ENCODE measurements around the gene AGXT2.
"Not testable (repeated sequence)": the region's sequence is repeated elsewhere in the genome, so short reads cannot be mapped to it uniquely, and the experiment has no call there.

Gene AGXT2

DNA sequence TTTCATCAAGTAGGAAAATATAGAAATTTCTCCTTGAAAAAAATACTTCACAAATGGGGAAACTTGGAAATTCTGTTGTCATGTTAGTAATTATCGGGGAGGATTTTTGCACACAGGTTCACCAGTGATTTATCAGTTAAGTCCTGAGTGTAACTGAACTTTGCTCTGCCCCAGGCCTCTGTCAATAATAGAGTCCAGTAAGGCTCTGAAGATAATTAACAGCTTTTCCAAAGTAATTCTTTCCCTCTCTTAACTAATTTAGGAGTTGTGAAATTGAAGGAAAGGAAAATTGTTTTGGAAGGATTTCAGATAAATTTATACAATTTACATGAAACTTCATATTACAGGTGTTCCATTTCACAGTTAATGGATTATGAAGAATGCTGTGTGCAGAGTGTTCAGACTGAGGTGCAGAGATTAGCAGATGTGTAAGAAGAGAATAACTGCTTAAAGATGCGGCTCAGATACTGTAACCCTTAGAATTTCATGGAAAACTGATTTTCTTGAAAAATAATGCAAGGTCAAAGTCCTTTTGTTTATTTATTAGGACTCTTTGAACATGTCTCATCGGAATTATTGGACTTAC, 2.9 kb upstream of the AGXT2 start:
- DNase-seq, result no peak

DNA sequence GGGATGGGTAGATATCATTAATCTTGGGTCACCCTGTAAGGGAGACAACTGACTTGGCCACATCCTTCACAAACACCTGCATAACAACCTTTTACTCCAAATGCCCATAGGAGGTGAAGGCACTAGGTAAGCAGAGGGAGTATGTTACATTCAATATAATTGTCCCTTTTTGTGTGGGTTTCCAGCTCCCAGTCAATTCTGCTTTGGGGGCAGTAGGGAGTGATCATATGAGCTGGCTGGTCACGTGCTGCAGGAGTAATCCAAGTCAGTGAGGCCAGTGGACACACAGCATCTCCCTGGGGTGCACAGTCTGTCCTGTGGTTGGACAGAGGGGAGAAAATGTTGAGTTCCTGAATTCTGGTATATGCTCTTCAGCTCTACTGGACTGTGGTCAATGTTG, 1.2 kb upstream of the AGXT2 start:
- DNase-seq, result no peak

DNA sequence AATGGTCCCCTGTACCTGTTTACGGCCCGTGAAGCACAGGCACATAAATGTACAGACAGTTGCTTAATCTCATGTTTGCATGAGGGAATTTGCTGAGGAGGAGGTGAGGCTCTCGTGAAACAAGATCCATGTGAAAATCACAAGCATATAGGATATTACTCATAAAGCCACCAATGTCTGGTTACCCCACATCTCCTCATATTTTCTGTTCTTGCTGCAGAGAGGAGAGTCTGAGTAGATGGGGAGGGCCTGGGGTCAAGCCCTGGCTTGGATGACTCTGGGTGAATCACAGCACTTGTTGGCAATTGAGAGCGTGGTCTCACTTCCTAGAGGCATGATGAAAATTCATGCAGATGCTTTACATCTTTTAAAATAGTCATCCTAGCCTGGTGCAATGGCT, 975 bp downstream of the AGXT2 start:
- DNase-seq, result no peak

DNA sequence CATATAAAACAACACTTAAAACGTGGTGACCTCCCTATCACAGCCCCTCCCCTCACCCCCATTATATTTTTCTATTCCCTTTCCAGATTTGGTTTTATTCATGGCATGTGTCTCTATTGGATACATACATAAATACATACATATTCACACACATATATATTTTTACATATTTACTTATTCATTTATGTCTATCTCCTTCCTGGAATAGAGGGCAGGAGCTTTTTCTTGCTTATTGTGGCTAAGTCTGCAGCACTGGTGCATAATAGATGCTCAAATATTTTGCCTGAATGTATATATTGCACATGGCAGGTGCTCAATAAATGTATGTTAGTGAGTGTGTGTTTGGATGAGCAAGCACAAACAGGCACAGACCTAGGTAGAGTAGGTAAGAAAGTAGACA, 2.5 kb downstream of the AGXT2 start:
- DNase-seq, result no peak

GRCh38 chr5:35044649-35045048, 3.1 kb downstream of the AGXT2 start:
- no peak for DNase-seq

- DNase-seq, result no peak
These were observed 5.0 kb downstream of the AGXT2 start for GRCh38 chr5:35042781-35043180.

DNA sequence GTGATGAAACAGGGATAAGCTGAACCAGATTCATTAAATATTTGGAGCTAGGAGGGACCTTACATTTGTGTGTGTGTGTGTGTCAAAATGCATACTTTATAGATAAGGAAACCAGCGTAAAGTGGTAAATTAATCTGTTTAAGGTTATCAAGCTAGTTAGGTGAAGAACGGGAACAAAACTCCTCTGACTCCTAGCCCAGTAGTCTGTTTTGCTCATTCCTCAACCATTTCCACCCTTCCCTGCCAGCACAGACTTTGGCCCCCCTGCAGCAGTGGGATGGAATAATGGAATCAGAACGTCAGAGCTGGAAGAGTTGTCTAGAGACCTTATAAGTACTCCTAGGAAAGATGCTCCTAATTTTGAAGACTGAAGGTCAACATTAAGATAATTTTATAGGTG, 6.5 kb downstream of the AGXT2 start:
- DNase-seq, result no peak

DNA sequence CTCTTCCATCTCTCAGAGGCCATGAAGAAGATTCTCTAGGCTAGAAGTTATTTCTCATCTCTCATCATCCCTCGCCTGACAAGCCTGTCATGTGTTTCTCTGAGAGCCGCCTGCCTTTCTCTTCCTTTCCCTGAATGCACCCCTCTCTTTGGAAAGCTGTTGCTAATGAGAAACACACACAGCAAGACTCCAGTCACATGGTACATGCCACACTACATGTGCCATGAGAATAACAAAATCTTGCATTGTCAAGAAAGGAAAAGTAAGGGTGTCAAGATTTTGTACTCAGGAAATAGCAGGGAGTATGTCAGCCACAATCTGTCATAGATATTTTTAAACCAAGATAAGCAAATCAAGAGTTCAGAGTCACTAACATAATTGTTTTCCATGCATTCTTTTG, 8.9 kb downstream of the AGXT2 start:
- DNase-seq, result no peak

DNA sequence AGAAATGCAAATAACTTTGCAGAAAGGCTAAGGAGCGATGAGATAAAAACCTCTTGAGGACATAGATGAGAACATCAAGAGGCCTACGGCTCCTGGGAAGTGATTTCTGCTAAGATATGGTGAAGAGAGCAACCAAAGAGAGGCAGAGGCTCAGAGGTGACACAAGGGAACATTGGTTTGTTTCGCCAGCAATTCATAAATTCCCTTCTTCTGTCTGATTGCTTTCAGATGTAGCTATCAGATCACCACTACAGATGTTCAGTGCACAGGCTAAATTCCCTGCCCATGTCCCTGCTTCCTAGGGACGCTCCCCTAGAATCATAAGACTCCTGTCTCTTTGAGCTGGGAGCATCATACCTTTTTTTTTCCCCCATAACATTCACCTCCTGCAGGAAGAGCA, 11.2 kb downstream of the AGXT2 start:
- no peak for DNase-seq

DNA sequence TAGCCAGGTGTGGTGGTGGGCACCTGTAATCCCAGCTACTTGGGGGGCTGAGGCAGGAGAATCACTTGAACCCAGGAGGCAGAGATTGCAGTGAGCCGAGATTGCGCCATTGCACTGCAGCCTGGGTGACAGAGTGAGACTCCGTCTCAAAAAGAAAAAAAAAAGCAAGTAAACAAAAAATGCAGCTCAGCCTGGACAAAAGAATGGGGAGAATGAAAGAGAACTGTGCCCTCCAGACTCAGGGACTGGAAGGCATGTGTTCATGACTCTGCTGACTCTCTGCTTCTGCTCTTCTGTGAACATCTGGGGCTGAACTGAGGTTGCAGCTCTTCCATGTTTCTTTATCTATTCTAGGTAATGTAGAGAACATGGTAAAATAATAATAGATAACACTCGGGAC, 11.8 kb downstream of the AGXT2 start:
- DNase-seq, result not testable (repeated sequence)

- DNase-seq, result no peak
These were observed 12.5 kb downstream of the AGXT2 start for GRCh38 chr5:35035271-35035670.

DNA sequence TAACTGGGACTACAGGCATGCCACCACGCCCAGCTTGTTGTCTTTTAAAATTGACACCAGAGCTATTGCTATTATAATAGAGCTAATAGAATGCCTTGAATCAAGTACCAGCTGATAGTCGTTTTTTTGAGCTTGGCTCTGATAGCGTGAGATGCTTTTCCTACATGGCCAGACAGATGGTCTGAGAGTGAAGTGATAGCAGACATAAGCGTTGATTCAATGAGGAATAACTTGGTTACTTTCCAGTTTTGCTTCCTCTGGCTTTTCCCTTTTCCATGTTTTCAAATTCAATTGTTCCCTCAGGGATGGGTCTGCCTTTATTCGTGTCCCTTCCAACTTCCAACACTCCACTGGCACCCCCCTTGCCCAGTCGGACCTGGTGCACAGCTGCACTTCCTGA, 15.4 kb downstream of the AGXT2 start:
- DNase-seq, result no peak

GRCh38 chr5:35031276-35031675, 16.5 kb downstream of the AGXT2 start:
- DNase-seq, result no peak

GRCh38 chr5:35030426-35031100, 17.2 kb downstream of the AGXT2 start:
- no peak for DNase-seq

- no peak for DNase-seq
These were observed 18.4 kb downstream of the AGXT2 start for GRCh38 chr5:35029333-35029732.

- DNase-seq, result no peak
These were observed 20.8 kb downstream of the AGXT2 start for GRCh38 chr5:35026941-35027340.

DNA sequence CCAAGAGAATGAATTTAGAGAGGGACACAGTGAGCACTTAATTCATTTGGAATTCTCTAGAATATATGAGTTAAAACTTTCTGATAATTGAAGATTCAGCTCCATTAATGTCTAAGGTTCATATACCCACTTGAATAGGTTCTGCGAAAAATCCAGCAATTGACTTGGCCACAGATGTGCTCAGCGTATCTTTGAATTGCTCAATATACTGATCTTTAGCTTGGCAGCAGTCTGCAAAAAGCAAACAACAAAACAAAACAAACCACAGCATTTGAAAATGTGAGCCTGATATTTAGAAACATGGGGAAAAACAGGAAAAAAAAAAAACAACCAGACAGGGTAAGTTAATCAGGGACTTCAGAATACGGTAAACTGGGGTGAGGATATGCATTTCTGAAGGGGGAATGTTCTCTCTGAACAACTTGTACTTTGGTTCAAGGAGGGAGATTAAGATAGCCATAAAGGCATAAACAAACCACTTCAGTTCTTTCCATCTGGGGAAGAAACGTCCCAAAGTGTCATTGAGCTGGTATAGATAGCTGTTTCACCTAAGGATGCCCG, 21.4 kb downstream of the AGXT2 start:
- no peak for DNase-seq

DNA sequence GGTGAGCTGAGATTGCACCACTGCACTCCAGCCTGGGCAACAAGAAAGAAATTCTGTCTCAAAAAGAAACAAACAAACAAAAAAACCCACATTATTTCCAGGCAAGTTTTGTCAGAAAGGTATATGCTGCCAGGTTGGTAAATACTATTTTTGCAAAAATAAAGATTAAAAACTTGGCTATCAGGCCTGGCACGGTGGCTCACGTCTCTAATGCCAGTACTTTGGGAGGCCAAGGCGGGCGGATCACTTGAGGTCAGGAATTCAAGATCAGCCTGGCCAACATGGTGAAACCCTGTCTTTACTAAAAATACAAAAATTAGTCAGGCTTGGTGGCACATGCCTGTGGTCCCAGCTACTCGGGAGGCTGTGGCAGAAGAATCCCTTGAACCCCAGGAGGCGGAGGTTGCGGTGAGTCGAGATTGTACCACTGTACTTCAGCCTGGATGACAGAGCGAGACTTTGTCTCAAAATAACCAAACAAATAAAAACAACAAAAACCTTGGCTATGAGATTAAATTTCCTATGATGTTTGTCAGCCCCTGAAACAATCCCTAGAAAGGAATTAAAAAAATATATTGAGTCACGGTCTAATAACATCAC, 22.7 kb downstream of the AGXT2 start:
- DNase-seq, result no peak

- DNase-seq, result no peak
These were observed 24.2 kb downstream of the AGXT2 start for GRCh38 chr5:35023391-35024178.

DNA sequence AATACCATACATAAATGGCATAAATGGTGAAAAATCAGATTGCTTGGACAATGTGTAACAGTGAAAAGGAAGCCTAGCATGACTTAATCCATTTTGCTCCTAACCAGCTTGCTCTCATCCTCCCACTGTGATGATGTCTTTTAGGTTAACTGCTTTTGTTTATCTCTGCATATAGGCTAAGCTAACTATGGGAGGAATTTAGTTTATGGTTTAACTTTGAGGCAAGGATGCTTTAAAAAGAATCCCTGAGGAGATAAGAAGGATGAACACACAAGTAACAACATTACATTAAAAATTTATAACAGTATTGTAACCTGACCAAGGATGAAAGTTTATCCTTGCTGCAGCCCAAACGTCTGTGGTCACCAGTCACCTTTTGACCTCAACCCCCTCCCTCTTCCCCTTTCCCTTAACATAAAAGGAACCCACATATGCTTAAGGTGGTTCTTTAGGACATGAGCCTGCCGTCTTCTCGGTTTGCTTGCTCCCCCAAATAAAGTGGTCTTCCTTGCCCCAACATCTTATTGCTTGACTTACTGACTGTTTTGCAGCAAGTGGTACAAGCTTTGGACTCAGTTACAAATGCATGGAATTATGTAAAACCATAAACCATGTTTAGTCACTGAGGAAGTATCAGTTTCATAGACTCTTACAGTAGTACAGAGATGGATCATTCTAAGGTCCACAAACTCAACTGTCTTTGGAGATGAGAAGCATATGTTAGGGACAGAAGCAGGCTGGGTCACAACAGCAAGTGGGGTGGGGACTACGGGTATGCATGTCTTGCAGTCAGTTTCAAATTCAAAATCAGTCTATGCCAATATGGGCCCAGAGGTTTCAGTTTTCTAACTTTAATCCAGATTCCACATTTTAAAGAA, 31.3 kb downstream of the AGXT2 start:
- DNase-seq, result no peak

DNA sequence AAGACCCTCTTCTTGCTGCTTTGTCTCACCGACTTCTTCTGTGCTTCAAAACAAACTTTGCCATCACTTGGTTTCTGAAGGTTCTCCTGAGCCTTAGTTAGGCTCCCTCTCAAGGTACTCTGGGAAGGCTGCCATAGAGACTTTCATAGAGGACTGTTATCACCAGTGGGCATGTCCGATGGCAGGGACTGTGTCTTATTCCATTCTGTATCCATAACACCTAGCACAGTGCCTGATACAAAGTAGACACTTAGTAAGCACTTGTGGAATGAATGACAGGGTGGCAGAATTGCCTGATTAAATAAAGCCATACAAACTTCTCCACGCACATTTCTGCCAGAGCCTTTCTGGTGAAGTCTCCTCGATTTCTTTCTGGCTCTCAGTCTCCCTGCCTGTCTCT, 32.7 kb downstream of the AGXT2 start:
- no peak for DNase-seq

DNA sequence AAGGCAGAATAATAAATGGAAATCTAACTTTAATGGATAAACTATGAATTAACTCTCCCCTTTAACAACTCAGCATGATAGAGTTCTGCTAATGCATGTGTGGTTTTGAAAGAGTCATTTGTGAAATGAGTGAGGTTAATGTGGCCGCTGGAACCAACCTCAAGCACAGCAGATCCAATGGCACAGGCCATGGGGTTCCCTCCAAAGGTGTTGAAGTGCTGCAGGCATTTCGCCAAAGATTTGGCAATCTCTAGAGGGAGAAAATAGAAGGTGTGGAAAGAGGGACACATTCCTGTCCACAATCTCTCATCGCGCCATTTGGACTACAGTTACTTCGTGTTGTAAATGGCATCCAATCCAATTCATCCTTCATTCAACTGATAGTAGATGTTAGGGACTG, 35.0 kb downstream of the AGXT2 start:
- no peak for DNase-seq

DNA sequence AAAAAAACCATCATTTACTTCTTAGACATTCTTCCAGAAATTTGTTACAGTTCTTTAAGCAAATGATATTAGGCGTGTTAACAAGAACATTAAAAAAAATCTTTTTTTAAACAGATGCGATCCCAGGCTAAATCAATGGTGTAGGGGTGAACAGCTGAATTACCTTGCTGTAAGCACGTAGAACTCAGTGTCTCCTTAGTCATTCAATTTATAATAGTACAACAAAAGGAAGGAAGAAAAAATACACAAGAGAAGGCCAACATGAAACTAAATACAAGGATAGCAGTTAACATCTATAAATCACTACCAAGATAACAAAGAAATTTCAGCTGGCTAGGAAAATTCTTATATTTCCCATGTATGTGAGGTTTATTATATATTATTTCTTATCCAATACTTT, 35.4 kb downstream of the AGXT2 start:
- no peak for DNase-seq
